ENCODE data around the gene NNT.
"Not testable (repeated sequence)": the region's sequence is repeated elsewhere in the genome, so short reads cannot be mapped to it uniquely, and the experiment has no call there.

The NNT gene

GRCh38 chr5:43634621-43635020 lies 31.6 kb downstream of the NNT start:
- DNase-seq: no peak

GRCh38 chr5:43635374-43635773 lies 32.4 kb downstream of the NNT start:
- no peak for DNase-seq

GRCh38 chr5:43636076-43636475 lies 33.1 kb downstream of the NNT start:
- no peak for DNase-seq

GRCh38 chr5:43637416-43637815 lies 34.4 kb downstream of the NNT start:
- DNase-seq: no peak

GRCh38 chr5:43638107-43638506 lies 35.1 kb downstream of the NNT start:
- no peak for DNase-seq

- DNase-seq: no peak
Observed at GRCh38 chr5:43638546-43638945, 35.6 kb downstream of the NNT start.

GRCh38 chr5:43639566-43639965 lies 36.6 kb downstream of the NNT start:
- no peak for DNase-seq

GRCh38 chr5:43642428-43642827 lies 39.4 kb downstream of the NNT start:
- no peak for DNase-seq

- DNase-seq: no peak
Observed at GRCh38 chr5:43643327-43643726, 40.3 kb downstream of the NNT start.

- DNase-seq: no peak
Observed at GRCh38 chr5:43643750-43644149, 40.8 kb downstream of the NNT start.

GRCh38 chr5:43646992-43647391 lies 44.0 kb downstream of the NNT start:
- DNase-seq: no peak

GRCh38 chr5:43647789-43648188 lies 44.8 kb downstream of the NNT start:
- no peak for DNase-seq

- no peak for DNase-seq
Observed at GRCh38 chr5:43648499-43649124, 45.6 kb downstream of the NNT start.

- DNase-seq: no peak
Observed at GRCh38 chr5:43649256-43649655, 46.3 kb downstream of the NNT start.

- DNase-seq: no peak
Observed at GRCh38 chr5:43652537-43653302, 49.7 kb downstream of the NNT start.

GRCh38 chr5:43658509-43658908 lies 55.5 kb downstream of the NNT start:
- DNase-seq: no peak

- no peak for DNase-seq
Observed at GRCh38 chr5:43659075-43659474, 56.1 kb downstream of the NNT start.

- peak; percentile 30 for DNase-seq
Observed at GRCh38 chr5:43661102-43661501, 58.1 kb downstream of the NNT start.

GRCh38 chr5:43663916-43664315 lies 60.9 kb downstream of the NNT start:
- DNase-seq: no peak

- DNase-seq: no peak
Observed at GRCh38 chr5:43664501-43665040, 61.6 kb downstream of the NNT start.

GRCh38 chr5:43665749-43666148 lies 62.8 kb downstream of the NNT start:
- DNase-seq: not testable (repeated sequence)

- not testable (repeated sequence) for DNase-seq
Observed at GRCh38 chr5:43666728-43667127, 63.7 kb downstream of the NNT start.

GRCh38 chr5:43667379-43667778 lies 64.4 kb downstream of the NNT start:
- DNase-seq: not testable (repeated sequence)

GRCh38 chr5:43674536-43674935 lies 71.6 kb downstream of the NNT start:
- DNase-seq: no peak

All from CD4-positive, alpha-beta T cell treated with Interleukin-17A for 4 hours (primary cell).